H1 (cell line): Measurements from ENCODE around the gene PDZRN4. TPM values are rescaled to one million over a fixed set of nuclear protein-coding genes. Genes with fewer than 3 reads are reported as not detected.

Experiments
- BRCA1 ChIP-seq: IDR thresholded peaks from 2 replicates; pipeline ENCODE4 v1.6.1; 2012; ENCODE audit warnings: low read depth, low read length, improper control_type of control experiment
- EGR1 ChIP-seq: IDR thresholded peaks from 2 replicates; pipeline ENCODE4 v1.6.1; 2011; ENCODE audit warnings: low read depth, low read length, borderline replicate concordance
- RBBP5 ChIP-seq: IDR thresholded peaks from 2 replicates; pipeline ENCODE4 v1.7.1; 2012; ENCODE audit warnings: low read depth, mild to moderate bottlenecking, inconsistent platforms, low read length, moderate library complexity, borderline replicate concordance
- RNF2 ChIP-seq: fragments of 200-900, 300-1000 bp; sonication (generic); IDR thresholded peaks from 2 replicates; pipeline ENCODE4 v1.7.1; 2016; ENCODE audit warnings: borderline replicate concordance, low read depth, mild to moderate bottlenecking, antibody characterized with exemption, low read length; ENCODE audit not compliant: poor library complexity, severe bottlenecking; ENCODE audit errors: missing control alignments
- SAP30 ChIP-seq: fragments of 300-600 bp; sonication (generic); IDR thresholded peaks from 2 replicates; pipeline ENCODE4 v1.7.1; 2012; ENCODE audit warnings: low read length, moderate library complexity, mild to moderate bottlenecking, inconsistent platforms; ENCODE audit not compliant: insufficient read depth, insufficient replicate concordance
- SIX5 ChIP-seq: IDR thresholded peaks from 2 replicates; pipeline ENCODE4 v1.6.1; 2011; ENCODE audit warnings: mild to moderate bottlenecking, low read depth, low read length
- SRF ChIP-seq: IDR thresholded peaks from 2 replicates; pipeline ENCODE4 v1.6.1; 2011; ENCODE audit warnings: mild to moderate bottlenecking, low read depth, low read length, moderate library complexity
- TAF7 ChIP-seq: optimal IDR thresholded peaks from 2 replicates; pipeline ENCODE3; 2011; ENCODE audit warnings: low read depth, mild to moderate bottlenecking, inconsistent platforms, low read length, moderate library complexity, borderline replicate concordance
- polyA plus RNA-seq, 7 experiments: library from polyadenylated mRNA; depleted of rRNA in 3 of 7; stranded (reverse) in 5 of 7; unstranded in 2 of 7; fragments of >200 nt in 5 of 7; fragments of 200-250 nt in 2 of 7; gene quantifications; 1 replicate in 5 of 7; 2 replicates in 1 of 7; 4 replicates in 1 of 7; pipeline versions ENCODE4 v1.2.1 to v1.2.3, GENCODE V29; 2011 to 2013; ENCODE audit warnings: missing spikeins in 2 of 7, mixed read lengths in 2 of 7
- total RNA-seq: library from RNA; stranded (reverse); fragmentation: NEBNext Ultra II Directional; extraction: Animal tissue kit (Norgen Biotek cat#: 25700); gene quantifications from 2 replicates; pipeline ENCODE4 v1.2.1, GENCODE V29; 2021
- TF ChIP-seq, protein P1 (sequence below): IDR thresholded peaks from 2 replicates; pipeline ENCODE4 v1.6.1; 2011; ENCODE audit warnings: low read length, improper control_type of control experiment

PDZRN4 gene
- total and polyA plus RNA-seq, 2 of the 8 experiments (the other 6 are each of a cell fraction or from before 2014, with no cell fraction given) = not detected

DNA sequence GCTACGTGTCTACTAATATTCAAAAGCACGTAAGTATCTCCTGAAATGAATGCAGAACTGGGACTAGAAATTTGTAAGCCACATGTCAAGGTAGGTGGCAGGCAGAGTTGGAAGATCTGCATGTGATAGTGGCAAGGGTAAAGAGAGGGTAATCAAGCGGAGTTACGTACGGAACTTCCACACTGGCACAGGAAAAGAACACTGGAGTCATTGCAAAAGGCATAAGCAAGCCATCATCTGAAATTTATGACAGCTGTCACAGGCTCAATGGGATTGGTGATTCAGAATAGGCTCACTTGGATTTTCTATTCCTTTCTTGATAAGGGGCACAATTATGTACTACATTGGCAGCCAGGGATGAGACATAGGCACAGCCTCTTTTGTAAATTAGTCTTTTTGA is 245.3 kb downstream of the PDZRN4 start (continued):
- TF ChIP-seq TAF7 = no peak
- TF ChIP-seq SAP30 = no peak
- TF ChIP-seq, protein P1, sequence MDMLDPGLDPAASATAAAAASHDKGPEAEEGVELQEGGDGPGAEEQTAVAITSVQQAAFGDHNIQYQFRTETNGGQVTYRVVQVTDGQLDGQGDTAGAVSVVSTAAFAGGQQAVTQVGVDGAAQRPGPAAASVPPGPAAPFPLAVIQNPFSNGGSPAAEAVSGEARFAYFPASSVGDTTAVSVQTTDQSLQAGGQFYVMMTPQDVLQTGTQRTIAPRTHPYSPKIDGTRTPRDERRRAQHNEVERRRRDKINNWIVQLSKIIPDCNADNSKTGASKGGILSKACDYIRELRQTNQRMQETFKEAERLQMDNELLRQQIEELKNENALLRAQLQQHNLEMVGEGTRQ = no peak
- TF ChIP-seq SRF = no peak
- TF ChIP-seq EGR1 = no peak
- TF ChIP-seq BRCA1 = no peak
- no peak for TF ChIP-seq RNF2
- no peak for TF ChIP-seq RBBP5
- TF ChIP-seq SIX5 = no peak
